ENCODE results near the gene FAM168A.

Gene FAM168A

DNA sequence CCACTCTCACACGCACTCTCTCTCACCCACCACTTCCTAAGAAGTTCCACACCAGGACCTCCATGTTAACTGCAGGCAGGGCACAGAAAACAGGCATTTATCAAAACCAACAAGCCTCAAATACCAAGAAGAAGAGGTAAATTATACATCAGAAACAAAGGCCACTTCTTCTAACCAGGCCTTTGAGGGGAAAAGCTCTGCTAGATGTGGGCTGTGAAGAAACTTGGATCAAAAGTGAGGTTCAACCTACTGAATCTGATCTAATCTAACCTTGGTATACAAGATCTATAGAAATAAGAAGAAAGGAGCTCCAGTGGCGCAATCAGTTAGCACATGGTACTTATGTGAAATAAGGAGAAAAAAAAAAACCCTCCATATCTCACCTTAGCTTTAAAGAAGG lies 91.9 kb downstream of the FAM168A start:
- CTCF ChIA-PET, result no interaction called here
- TF ChIP-seq, protein P1, sequence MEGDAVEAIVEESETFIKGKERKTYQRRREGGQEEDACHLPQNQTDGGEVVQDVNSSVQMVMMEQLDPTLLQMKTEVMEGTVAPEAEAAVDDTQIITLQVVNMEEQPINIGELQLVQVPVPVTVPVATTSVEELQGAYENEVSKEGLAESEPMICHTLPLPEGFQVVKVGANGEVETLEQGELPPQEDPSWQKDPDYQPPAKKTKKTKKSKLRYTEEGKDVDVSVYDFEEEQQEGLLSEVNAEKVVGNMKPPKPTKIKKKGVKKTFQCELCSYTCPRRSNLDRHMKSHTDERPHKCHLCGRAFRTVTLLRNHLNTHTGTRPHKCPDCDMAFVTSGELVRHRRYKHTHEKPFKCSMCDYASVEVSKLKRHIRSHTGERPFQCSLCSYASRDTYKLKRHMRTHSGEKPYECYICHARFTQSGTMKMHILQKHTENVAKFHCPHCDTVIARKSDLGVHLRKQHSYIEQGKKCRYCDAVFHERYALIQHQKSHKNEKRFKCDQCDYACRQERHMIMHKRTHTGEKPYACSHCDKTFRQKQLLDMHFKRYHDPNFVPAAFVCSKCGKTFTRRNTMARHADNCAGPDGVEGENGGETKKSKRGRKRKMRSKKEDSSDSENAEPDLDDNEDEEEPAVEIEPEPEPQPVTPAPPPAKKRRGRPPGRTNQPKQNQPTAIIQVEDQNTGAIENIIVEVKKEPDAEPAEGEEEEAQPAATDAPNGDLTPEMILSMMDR (conservative IDR thresholded peaks at IDR 0.05; ENCODE audit: low read depth), result no peak
- POLR2A ChIA-PET (ENCODE audit: low non-redundant PET), result no interaction called here
- DNase-seq (ENCODE audit: low spot score), result no peak
- H3K27ac ChIP-seq, result no peak overlapping the region

DNA sequence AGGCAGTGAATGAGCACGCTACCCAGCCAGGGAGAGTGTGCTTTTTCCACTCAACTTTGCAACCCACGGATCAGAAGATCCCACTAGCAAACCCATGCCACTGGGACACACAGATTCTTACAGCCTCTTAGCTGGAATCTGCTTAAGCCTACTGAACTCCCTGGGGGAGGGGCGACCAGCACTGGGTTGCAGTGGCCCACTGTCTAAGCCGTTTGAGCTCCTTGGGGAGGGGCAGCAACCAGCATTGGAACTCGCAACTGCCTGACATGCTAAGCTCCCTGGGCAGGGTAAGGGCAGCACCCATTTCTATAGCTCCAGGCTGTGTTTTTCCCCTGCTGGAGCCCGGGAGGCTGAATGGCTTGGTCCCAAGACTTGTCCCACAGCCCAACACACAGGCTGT lies 99.6 kb downstream of the FAM168A start:
- ChIA-PET CTCF (interaction anchor here (1.0 kb wide), 1 partner anchor 13 kb away, joined by 3 read pairs; no protein-coding TSS in a partner anchor), POLR2A (ENCODE audit: low non-redundant PET) (no interaction called here)
- no peak overlapping the region for H3K27ac ChIP-seq
- no peak for DNase-seq (ENCODE audit: low spot score)
- TF ChIP-seq, protein P1 (conservative IDR thresholded peaks at IDR 0.05; ENCODE audit: low read depth), result no peak

DNA sequence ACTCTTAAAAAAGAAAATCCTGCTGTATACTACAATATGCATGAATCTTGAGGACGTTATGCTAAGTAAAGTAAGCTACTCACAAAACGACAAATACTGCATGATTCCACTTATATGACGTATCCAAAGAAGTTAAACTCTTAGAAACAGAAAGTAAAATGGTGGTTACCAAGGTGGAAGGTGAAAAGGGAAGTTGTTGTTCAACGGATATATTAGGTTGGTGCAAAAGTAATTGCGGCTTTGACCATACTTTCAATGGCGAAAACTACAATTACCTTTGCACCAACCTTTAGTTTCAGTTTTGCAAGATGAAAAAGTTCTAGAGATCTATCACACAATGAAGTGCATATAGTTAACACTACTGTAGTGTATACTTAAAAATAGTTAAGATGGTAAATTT lies 101.8 kb downstream of the FAM168A start:
- TF ChIP-seq, protein P1 (conservative IDR thresholded peaks at IDR 0.05; ENCODE audit: low read depth), result no peak
- H3K27ac ChIP-seq, result no peak overlapping the region
- ChIA-PET CTCF (interaction anchor here (0.5 kb wide), 1 partner anchor 158 kb away, joined by 3 read pairs; no protein-coding TSS in a partner anchor), POLR2A (ENCODE audit: low non-redundant PET) (no interaction called here)
- no peak for DNase-seq (ENCODE audit: low spot score)

DNA sequence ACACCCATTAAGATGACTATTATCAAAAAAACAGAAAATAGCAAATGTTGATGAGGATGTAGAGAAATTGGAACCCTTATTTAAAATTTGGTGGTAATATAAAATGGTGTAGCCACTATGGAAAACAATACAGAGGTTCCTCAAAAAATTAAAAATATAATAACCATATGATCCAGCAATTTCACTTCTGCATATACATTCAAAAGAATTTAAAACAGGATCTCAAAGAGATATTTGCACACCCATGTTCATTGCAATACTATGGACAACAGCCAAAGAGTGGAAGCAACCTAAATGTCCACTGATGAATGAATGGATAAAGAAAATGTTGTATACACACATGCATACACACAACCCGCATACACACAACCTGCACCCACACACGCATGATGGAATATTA lies 102.2 kb downstream of the FAM168A start:
- TF ChIP-seq, protein P1 (conservative IDR thresholded peaks at IDR 0.05; ENCODE audit: low read depth), result no peak
- POLR2A ChIA-PET (ENCODE audit: low non-redundant PET), result no interaction called here
- no peak overlapping the region for H3K27ac ChIP-seq
- CTCF ChIA-PET, result no interaction called here
- no peak for DNase-seq (ENCODE audit: low spot score)

DNA sequence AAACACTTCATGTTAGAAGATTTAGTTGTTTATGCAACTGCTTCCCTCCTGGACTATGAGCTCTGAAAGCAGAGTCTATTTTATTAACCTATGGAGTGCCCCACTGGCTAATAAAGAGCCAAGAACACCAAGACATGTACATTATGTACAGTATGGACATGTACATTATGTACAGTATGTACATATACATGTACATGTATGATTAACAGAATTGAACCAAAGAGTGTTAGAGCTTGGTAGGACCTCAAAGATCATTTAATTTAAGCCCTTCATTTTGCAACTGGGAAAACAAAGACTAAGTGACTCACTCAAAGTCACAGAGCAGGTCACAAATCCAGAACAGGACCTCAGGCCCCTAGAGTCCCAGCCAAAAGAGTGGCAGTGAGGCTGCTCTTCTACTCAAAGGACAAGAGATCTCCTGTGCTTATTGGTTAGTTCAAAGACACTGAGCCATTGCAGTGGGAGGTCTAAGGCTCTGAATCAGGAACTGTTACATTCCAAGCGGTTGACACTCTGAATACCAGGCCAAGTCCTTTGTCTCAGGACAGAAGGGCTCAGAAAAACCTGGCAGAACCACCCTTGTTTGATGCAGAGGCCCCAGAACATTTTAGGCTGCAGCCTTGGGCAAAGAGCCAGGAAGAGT lies 103.8 kb downstream of the FAM168A start:
- POLR2A ChIA-PET (ENCODE audit: low non-redundant PET), result no interaction called here
- H3K27ac ChIP-seq, result no peak overlapping the region
- TF ChIP-seq, protein P1 (conservative IDR thresholded peaks at IDR 0.05; ENCODE audit: low read depth), result no peak
- peak; percentile 49 for DNase-seq (ENCODE audit: low spot score)
- CTCF ChIA-PET, result interaction anchor here (0.6 to 0.9 kb wide), 3 partner anchors 16 to 75 kb away, joined by 3 to 5 read pairs (median 3); no protein-coding TSS in a partner anchor

DNA sequence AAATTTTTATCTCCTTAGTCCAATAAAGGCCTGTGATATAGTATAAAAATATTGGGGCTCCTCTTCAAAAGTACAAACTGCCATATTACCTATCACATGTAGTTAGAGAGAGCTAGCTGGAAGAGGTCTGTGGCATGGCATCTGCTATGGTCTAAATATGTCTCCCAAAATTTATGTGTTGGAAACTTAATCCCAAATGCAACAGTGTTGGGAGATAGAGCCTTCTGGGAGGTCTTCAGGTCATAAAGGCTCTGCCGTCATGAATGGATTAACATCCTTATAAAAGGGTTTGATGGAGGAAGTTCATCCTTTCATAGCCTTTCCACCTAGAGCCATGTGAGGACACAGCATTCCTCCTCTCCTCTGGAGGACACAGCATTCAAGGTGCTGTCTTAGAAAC lies 116.3 kb downstream of the FAM168A start:
- DNase-seq (ENCODE audit: low spot score), result no peak
- H3K27ac ChIP-seq, result no peak overlapping the region
- CTCF ChIA-PET, result no interaction called here
- TF ChIP-seq, protein P1 (conservative IDR thresholded peaks at IDR 0.05; ENCODE audit: low read depth), result no peak
- POLR2A ChIA-PET (ENCODE audit: low non-redundant PET), result no interaction called here
